HEK293 (cell line): ENCODE results near the gene OR13C4.

Source experiments
- CTCF ChIA-PET: fragments of 350-600 bp; formaldehyde crosslinking; extraction: SDS; loops from one replicate; lab custom pipeline; 2021; ENCODE audit warnings: antibody characterized with exemption; lab: Yijun Ruan, JAX
- POLR2A ChIA-PET: fragments of 300-600 bp; formaldehyde crosslinking; extraction: SDS; loops from one replicate; lab custom pipeline; 2020; ENCODE audit warnings: antibody characterized with exemption, inconsistent platforms; lab: Yijun Ruan, JAX
- H3K27ac ChIP-seq: fragments of 200-500 bp; sonication (Bioruptor generic); 2 replicates; pipeline ENCODE4 v1.5.1; 2014; ENCODE audit warnings: low read depth, low read length, control low read depth, inconsistent platforms; ENCODE audit errors: extremely low read depth
- H3K36me3 ChIP-seq, 2 experiments: fragments of 200-500 bp in 1 of 2; sonication (Bioruptor generic) in 1 of 2; 1 replicate in 1 of 2; 2 replicates in 1 of 2; pipeline ENCODE4 v1.5.1; 2014 to 2017; ENCODE audit warnings: inconsistent platforms in 2 of 2, low read length in 2 of 2; ENCODE audit not compliant: control insufficient read depth in 2 of 2, insufficient read depth in 1 of 2
- H3K4me1 ChIP-seq: fragments of 200-500 bp; sonication (Bioruptor generic); 2 replicates; pipeline ENCODE4 v1.5.1; 2014; ENCODE audit warnings: mild to moderate bottlenecking, low read length, inconsistent platforms; ENCODE audit not compliant: control insufficient read depth, insufficient read depth
- H3K4me3 ChIP-seq: 2 replicates; pipeline ENCODE4 v1.5.1; 2011; ENCODE audit warnings: low read depth, mild to moderate bottlenecking, control low read depth, low read length, moderate library complexity
- H3K9me3 ChIP-seq: fragments of 200-500 bp; sonication (Bioruptor generic); 2 replicates; pipeline ENCODE4 v1.5.1; 2014; ENCODE audit warnings: low read depth, low read length, inconsistent platforms; ENCODE audit not compliant: control insufficient read depth, insufficient read depth
- KLF7 ChIP-seq: fragments of 450-650 bp; formaldehyde crosslinking; IDR thresholded peaks from 2 replicates; pipeline ENCODE4 v1.5.1; 2016; ENCODE audit warnings: missing biosample characterization, missing genetic modification characterization, borderline replicate concordance
- OSR2 ChIP-seq: fragments of 450-650 bp; formaldehyde crosslinking; IDR thresholded peaks from 2 replicates; pipeline ENCODE4 v1.5.1; 2016; ENCODE audit warnings: missing biosample characterization, missing genetic modification characterization
- PRDM2 ChIP-seq: fragments of 450-650 bp; formaldehyde crosslinking; IDR thresholded peaks from 2 replicates; pipeline ENCODE4 v1.5.1; 2016; ENCODE audit warnings: missing biosample characterization, missing genetic modification characterization, borderline replicate concordance
- PRDM6 ChIP-seq: fragments of 450-650 bp; formaldehyde crosslinking; IDR thresholded peaks from 2 replicates; pipeline ENCODE4 v1.5.1; 2017; ENCODE audit warnings: missing biosample characterization, missing genetic modification characterization
- SCRT1 ChIP-seq: fragments of 450-650 bp; formaldehyde crosslinking; IDR thresholded peaks from 2 replicates; pipeline ENCODE4 v1.5.1; 2016; ENCODE audit warnings: missing biosample characterization, missing genetic modification characterization, borderline replicate concordance
- ZFP3 ChIP-seq: fragments of 450-650 bp; formaldehyde crosslinking; IDR thresholded peaks from 2 replicates; pipeline ENCODE4 v1.5.1; 2016; ENCODE audit warnings: low read depth, missing biosample characterization, missing genetic modification characterization
- ZNF175 ChIP-seq: fragments of 450-650 bp; formaldehyde crosslinking; IDR thresholded peaks from 2 replicates; pipeline ENCODE4 v1.5.1; 2016; ENCODE audit warnings: missing biosample characterization, missing genetic modification characterization
- ZNF2 ChIP-seq: fragments of 450-650 bp; formaldehyde crosslinking; IDR thresholded peaks from 2 replicates; pipeline ENCODE4 v1.5.1; 2016; ENCODE audit warnings: missing biosample characterization, missing genetic modification characterization
- ZNF221 ChIP-seq: fragments of 450-650 bp; formaldehyde crosslinking; IDR thresholded peaks from 2 replicates; pipeline ENCODE4 v1.5.1; 2017; ENCODE audit warnings: missing biosample characterization, missing genetic modification characterization, borderline replicate concordance
- ZNF23 ChIP-seq: fragments of 450-650 bp; formaldehyde crosslinking; IDR thresholded peaks from 2 replicates; pipeline ENCODE4 v1.5.1; 2016; ENCODE audit warnings: missing biosample characterization, missing genetic modification characterization, borderline replicate concordance
- ZNF311 ChIP-seq: fragments of 450-650 bp; formaldehyde crosslinking; IDR thresholded peaks from 2 replicates; pipeline ENCODE4 v1.5.1; 2017; ENCODE audit warnings: missing biosample characterization, missing genetic modification characterization, borderline replicate concordance
- ZNF324 ChIP-seq: fragments of 450-650 bp; formaldehyde crosslinking; IDR thresholded peaks from 2 replicates; pipeline ENCODE4 v1.5.1; 2016; ENCODE audit warnings: missing biosample characterization, missing genetic modification characterization
- ZNF335 ChIP-seq: fragments of 450-650 bp; formaldehyde crosslinking; conservative IDR thresholded peaks from 2 replicates; pipeline ENCODE4 v1.5.1; 2016; ENCODE audit warnings: missing biosample characterization, missing genetic modification characterization
- ZNF366 ChIP-seq: fragments of 450-650 bp; formaldehyde crosslinking; conservative IDR thresholded peaks from 2 replicates; pipeline ENCODE4 v1.5.1; 2016; ENCODE audit warnings: missing biosample characterization, missing genetic modification characterization
- ZNF391 ChIP-seq: fragments of 450-650 bp; formaldehyde crosslinking; IDR thresholded peaks from 2 replicates; pipeline ENCODE4 v1.5.1; 2016; ENCODE audit warnings: low read depth, missing biosample characterization, missing genetic modification characterization, borderline replicate concordance
- ZNF416 ChIP-seq: fragments of 450-650 bp; formaldehyde crosslinking; IDR thresholded peaks from 2 replicates; pipeline ENCODE4 v1.5.1; 2016; ENCODE audit warnings: missing biosample characterization, missing genetic modification characterization
- ZNF544 ChIP-seq: fragments of 450-650 bp; formaldehyde crosslinking; IDR thresholded peaks from 2 replicates; pipeline ENCODE4 v1.5.0; 2017; ENCODE audit warnings: missing biosample characterization, missing genetic modification characterization
- ZNF654 ChIP-seq: fragments of 450-650 bp; formaldehyde crosslinking; IDR thresholded peaks from 2 replicates; pipeline ENCODE4 v1.5.1; 2016; ENCODE audit warnings: low read depth, missing biosample characterization, missing genetic modification characterization
- ZNF677 ChIP-seq: fragments of 450-650 bp; IDR thresholded peaks from 2 replicates; pipeline ENCODE4 v1.5.0; 2018; ENCODE audit warnings: missing biosample characterization, mild to moderate bottlenecking, missing genetic modification characterization, moderate library complexity
- ZNF776 ChIP-seq: fragments of 450-650 bp; formaldehyde crosslinking; IDR thresholded peaks from 2 replicates; pipeline ENCODE4 v1.5.0; 2017; ENCODE audit warnings: missing biosample characterization, missing genetic modification characterization, borderline replicate concordance
- ZNF792 ChIP-seq: fragments of 450-650 bp; formaldehyde crosslinking; IDR thresholded peaks from 2 replicates; pipeline ENCODE4 v1.5.1; 2016; ENCODE audit warnings: missing biosample characterization, missing genetic modification characterization
- ZXDB ChIP-seq: fragments of 450-650 bp; formaldehyde crosslinking; IDR thresholded peaks from 2 replicates; pipeline ENCODE4 v1.5.1; 2016; ENCODE audit warnings: missing biosample characterization, missing genetic modification characterization

The OR13C4 gene

GRCh38 chr9:104503440-104503839 lies 23.6 kb downstream of the OR13C4 start (continued):
- TF ChIP-seq OSR2 (tag by site-specific recombination), result no peak

- TF ChIP-seq ZNF544 (tag by site-specific recombination) (no peak), ZNF654 (tag by site-specific recombination) (peak; percentile 26)
- H3K9me3 ChIP-seq, result no peaks in the 10 kb centered on the region
- ChIA-PET CTCF (interaction anchor here (0.6 to 1.6 kb wide), 12 partner anchors 10 to 367 kb away, joined by 3 to 8 read pairs (median 3); no protein-coding TSS in a partner anchor), POLR2A (interaction anchor here (0.7 kb wide), 1 partner anchor 1177 kb away, joined by 4 read pairs; no protein-coding TSS in a partner anchor)
- H3K4me3 ChIP-seq, result no peak overlapping the region
- H3K36me3 ChIP-seq, result no peaks in the 10 kb centered on the region
- no peak overlapping the region for H3K27ac ChIP-seq
- H3K4me1 ChIP-seq, result no peaks in the 10 kb centered on the region
Measured at GRCh38 chr9:104494808-104495207, 32.2 kb downstream of the OR13C4 start.

GRCh38 chr9:104485014-104485413 lies 42.0 kb downstream of the OR13C4 start:
- Histone ChIP-seq H3K4me1 (no peaks in the 10 kb centered on the region), H3K36me3 (no peaks in the 10 kb centered on the region), H3K27ac (no peak overlapping the region), H3K9me3 (no peaks in the 10 kb centered on the region), H3K4me3 (no peak overlapping the region)
- POLR2A ChIA-PET, result no interaction called here
- CTCF ChIA-PET, result interaction anchor here (1.5 kb wide), 1 partner anchor 9 kb away, joined by 8 read pairs; no protein-coding TSS in a partner anchor
- TF ChIP-seq ZNF221, result no peak
- no peak for TF ChIP-seq ZNF175 (tag by site-specific recombination)
- no peak for TF ChIP-seq ZNF416 (tag by site-specific recombination)
- no peak for TF ChIP-seq ZNF391 (tag by site-specific recombination)
- no peak for TF ChIP-seq ZNF23 (tag by site-specific recombination)
- no peak for TF ChIP-seq ZNF2 (tag by site-specific recombination)
- no peak for TF ChIP-seq ZNF677 (tag by site-specific recombination)
- TF ChIP-seq ZNF776 (tag by site-specific recombination), result no peak
- TF ChIP-seq ZNF335 (tag by site-specific recombination), result no peak
- TF ChIP-seq KLF7 (tag by site-specific recombination), result no peak
- TF ChIP-seq ZNF792 (tag by site-specific recombination), result no peak
- TF ChIP-seq ZNF311 (tag by site-specific recombination), result no peak
- no peak for TF ChIP-seq SCRT1 (tag by site-specific recombination)
- TF ChIP-seq PRDM6 (tag by site-specific recombination), result no peak
- no peak for TF ChIP-seq ZXDB
- no peak for TF ChIP-seq ZNF324 (tag by site-specific recombination)
- TF ChIP-seq ZFP3 (tag by site-specific recombination), result no peak
- no peak for TF ChIP-seq PRDM2 (tag by site-specific recombination)
- no peak for TF ChIP-seq ZNF366 (tag by site-specific recombination)
